Natural killer cell (primary cell): ENCODE data around the gene RGS9BP. TPM values are rescaled to one million over a fixed set of nuclear protein-coding genes. Genes with fewer than 3 reads are reported as not detected.

ENCODE experiments used
- ATAC-seq, 3 donors: fragments of 150-1000 bp in 2 of 3; fragments of 200-7000 bp in 1 of 3; cut with Tn5 transposase; 1 replicate in 1 of 3; 2 replicates in 2 of 3; pipeline ENCODE4 v1.10.0; 2021; ENCODE audit warnings: mild to moderate bottlenecking in 2 of 3, moderate library complexity in 2 of 3
- DNase-seq, 2 donors: peaks; one replicate each; pipeline versions ENCODE4 v3.0.0 to v3.0.0-alpha.2; 2013 to 2021; ENCODE audit warnings: mixed read lengths in 1 of 2
- H3K27ac ChIP-seq: one replicate; pipeline ENCODE4 v1.5.1; 2013; ENCODE audit warnings: mild to moderate bottlenecking, low read length
- H3K27me3 ChIP-seq: one replicate; pipeline ENCODE4 v1.6.1; 2013; ENCODE audit warnings: low read length; ENCODE audit not compliant: control insufficient read depth, insufficient read depth
- H3K36me3 ChIP-seq: one replicate; pipeline ENCODE4 v1.6.1; 2013; ENCODE audit warnings: low read length; ENCODE audit not compliant: control insufficient read depth, insufficient read depth
- H3K4me1 ChIP-seq: one replicate; pipeline ENCODE4 v1.6.1; 2013; ENCODE audit warnings: low read length; ENCODE audit not compliant: control insufficient read depth, insufficient read depth
- H3K4me3 ChIP-seq: one replicate; pipeline ENCODE4 v1.5.1; 2013; ENCODE audit warnings: low read length
- H3K9me3 ChIP-seq: one replicate; pipeline ENCODE4 v1.6.1; 2013; ENCODE audit warnings: low read length; ENCODE audit not compliant: control insufficient read depth, insufficient read depth
- H3K27ac Mint-ChIP-seq, 2 donors: one replicate each; pipeline ENCODE4 v1.8.0; 2022; ENCODE audit warnings: mild to moderate bottlenecking in 2 of 2, mixed read lengths in 2 of 2, moderate library complexity in 1 of 2
- H3K27me3 Mint-ChIP-seq, 2 donors: one replicate each; pipeline ENCODE4 v1.8.0; 2022; ENCODE audit warnings: low read depth in 2 of 2, mixed read lengths in 2 of 2
- H3K36me3 Mint-ChIP-seq: one replicate; pipeline ENCODE4 v1.8.0; 2022; ENCODE audit warnings: mixed read lengths
- H3K4me1 Mint-ChIP-seq, 2 donors: one replicate each; pipeline ENCODE4 v1.8.0; 2022; ENCODE audit warnings: mixed read lengths in 2 of 2
- H3K4me3 Mint-ChIP-seq: one replicate; pipeline ENCODE4 v1.8.0; 2022; ENCODE audit warnings: mild to moderate bottlenecking, moderate library complexity, mixed read lengths
- H3K9me3 Mint-ChIP-seq, 2 donors: one replicate each; pipeline ENCODE4 v1.8.0; 2022; ENCODE audit warnings: mixed read lengths in 2 of 2
- WGBS: methylation state at CpG from one replicate; pipeline ENCODE4 v1.1.7; 2013; ENCODE audit warnings: missing lambda C conversion rate; ENCODE audit not compliant: insufficient coverage; 5-methylcytosine and 5-hydroxymethylcytosine counted together
- intact Hi-C: fragments of 100-400 bp; cut with micrococcal nuclease; formaldehyde crosslinking; loops from one replicate; pipeline ENCODE4 v1.14.2; 2022
- total RNA-seq, 4 donors: library from RNA; stranded (reverse); fragments of 120-200 nt in 1 of 4; gene quantifications; one replicate each; pipeline versions ENCODE4 v1.2.3 to v1.2.4, GENCODE V29; 2013 to 2022
- TF ChIP-seq, protein P1 (sequence below): fragments of 200-600 bp; IDR thresholded peaks from one replicate; pipeline ENCODE4 v1.8.0; 2022; ENCODE audit warnings: antibody characterized with exemption

RGS9BP gene
- under 1 TPM; 0.12 to 0.41 (median 0.40) TPM for total RNA-seq
- 0.90 TPM for total RNA-seq (2013)

DNA sequence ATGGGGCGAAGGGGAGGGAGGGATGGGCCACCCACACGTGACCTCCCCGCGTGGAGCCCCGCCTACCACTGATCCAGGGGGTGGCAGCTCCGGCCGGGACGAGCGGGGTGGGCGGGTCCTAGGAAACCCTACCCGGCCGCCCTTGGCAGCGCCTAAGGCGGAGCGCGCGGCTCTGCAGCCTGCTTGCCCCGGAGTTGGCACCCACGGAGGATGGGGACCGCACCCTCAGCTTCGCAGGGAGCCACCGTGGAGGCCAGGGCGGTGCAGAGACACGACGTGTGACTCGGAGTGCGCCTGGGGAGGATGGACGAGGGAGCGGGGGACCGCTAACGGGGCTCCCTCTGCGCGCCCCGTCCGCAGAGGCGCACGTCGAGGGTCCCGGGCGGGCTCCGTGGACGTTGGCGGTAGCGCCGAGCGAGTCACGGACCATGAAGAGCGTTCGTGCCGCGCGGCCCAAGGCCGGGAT is at the start of gene RGS9BP:
Gene RGS9BP, plus strand, starts transcription at position 129 of the 466 bp plus-strand sequence. CDS start 416 bp downstream, outside the sequence.
- DNase-seq (peak; percentile 46 to 78), ATAC-seq (peak; percentile 19 to 48 (median 47))
- Histone ChIP-seq H3K4me3 (peak within 1 kb of the TSS; percentile 54), H3K9me3 (no peaks in the 10 kb centered on the region), H3K27ac (peak within 1 kb of the TSS; percentile 63), H3K36me3 (no peaks in the 10 kb centered on the region), H3K4me1 (peaks cover 51% of the 10 kb centered on the region), H3K27me3 (peaks cover 7% of the 10 kb centered on the region)
- Mint-ChIP-seq H3K36me3 (no peaks in the 10 kb centered on the region), H3K9me3 (no peaks in the 10 kb centered on the region), H3K4me3 (peak within 1 kb of the TSS; percentile 99), H3K4me1 (peaks cover 33 to 49% of the 10 kb centered on the region in 2 donors), H3K27me3 (peaks cover 8 to 11% of the 10 kb centered on the region in 2 donors), H3K27ac (peak within 1 kb of the TSS; percentile 68 to 84)
- TF ChIP-seq, protein P1, sequence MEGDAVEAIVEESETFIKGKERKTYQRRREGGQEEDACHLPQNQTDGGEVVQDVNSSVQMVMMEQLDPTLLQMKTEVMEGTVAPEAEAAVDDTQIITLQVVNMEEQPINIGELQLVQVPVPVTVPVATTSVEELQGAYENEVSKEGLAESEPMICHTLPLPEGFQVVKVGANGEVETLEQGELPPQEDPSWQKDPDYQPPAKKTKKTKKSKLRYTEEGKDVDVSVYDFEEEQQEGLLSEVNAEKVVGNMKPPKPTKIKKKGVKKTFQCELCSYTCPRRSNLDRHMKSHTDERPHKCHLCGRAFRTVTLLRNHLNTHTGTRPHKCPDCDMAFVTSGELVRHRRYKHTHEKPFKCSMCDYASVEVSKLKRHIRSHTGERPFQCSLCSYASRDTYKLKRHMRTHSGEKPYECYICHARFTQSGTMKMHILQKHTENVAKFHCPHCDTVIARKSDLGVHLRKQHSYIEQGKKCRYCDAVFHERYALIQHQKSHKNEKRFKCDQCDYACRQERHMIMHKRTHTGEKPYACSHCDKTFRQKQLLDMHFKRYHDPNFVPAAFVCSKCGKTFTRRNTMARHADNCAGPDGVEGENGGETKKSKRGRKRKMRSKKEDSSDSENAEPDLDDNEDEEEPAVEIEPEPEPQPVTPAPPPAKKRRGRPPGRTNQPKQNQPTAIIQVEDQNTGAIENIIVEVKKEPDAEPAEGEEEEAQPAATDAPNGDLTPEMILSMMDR, result no peak
- 2% methylated on average over 53 of the region's 53 CpGs for WGBS
- intact Hi-C loops, result loop anchor here (1.0 to 2.0 kb wide), 2 partner anchors 17 to 297 kb away; partner anchors contain the start of gene FAAP24

DNA sequence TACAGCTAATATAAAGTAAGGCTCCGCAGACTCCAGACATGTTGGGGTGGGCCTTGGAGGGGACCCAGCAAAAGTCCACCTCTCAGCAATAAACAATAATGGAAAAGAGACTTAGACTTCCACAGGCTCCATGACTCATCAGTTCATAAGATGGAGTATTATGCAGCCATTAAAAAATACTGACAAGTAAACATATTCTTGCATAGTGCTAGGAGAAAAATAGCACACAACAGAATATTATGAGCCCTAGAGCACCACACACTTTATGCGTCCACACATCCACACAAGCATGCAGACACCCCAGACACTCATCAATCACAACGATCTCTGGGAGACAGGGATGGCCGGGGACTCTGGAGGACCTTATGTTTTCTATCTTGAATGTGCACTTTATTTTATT is 48.7 kb upstream of the RGS9BP start:
- no peak for ATAC-seq
- Mint-ChIP-seq H3K4me1 (no peaks in the 10 kb centered on the region), H3K4me3 (no peak overlapping the region), H3K36me3 (peaks cover 6% of the 10 kb centered on the region), H3K27ac (no peak overlapping the region), H3K9me3 (no peaks in the 10 kb centered on the region), H3K27me3 (no peaks in the 10 kb centered on the region)
- TF ChIP-seq, protein P1, result no peak
- Histone ChIP-seq H3K27me3 (no peaks in the 10 kb centered on the region), H3K9me3 (no peaks in the 10 kb centered on the region), H3K4me3 (no peak overlapping the region), H3K36me3 (peaks cover 55% of the 10 kb centered on the region), H3K4me1 (no peaks in the 10 kb centered on the region), H3K27ac (no peak overlapping the region)
- no peak for DNase-seq
- 100% methylated on average over 2 of the region's 4 CpGs for WGBS
- intact Hi-C loops, result no loop called here

GRCh38 chr19:32627714-32628270 is 47.9 kb upstream of the RGS9BP start:
- TF ChIP-seq, protein P1, result no peak
- WGBS, result 97% methylated on average over 15 of the region's 15 CpGs

DNA sequence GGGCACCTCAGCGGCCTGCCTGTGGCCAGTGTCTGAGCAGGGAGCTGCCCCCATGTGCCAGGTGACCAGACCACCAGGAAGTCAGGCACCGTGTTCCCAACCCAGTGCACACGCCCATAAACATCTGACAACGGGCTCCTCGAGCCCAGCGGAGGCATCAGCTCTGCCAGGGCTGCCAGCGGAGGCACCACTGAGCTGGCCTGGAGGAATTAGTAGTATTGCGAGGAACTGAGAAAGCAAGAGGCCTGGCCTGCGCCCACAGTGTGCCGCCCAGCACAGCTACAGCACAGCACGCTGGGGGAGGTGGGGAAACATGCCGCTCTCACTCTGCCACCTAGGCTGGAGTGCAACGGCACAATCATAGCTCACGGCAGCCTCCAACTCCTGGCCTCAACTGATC is 45.3 kb upstream of the RGS9BP start:
- 90% methylated on average over 14 of the region's 14 CpGs for WGBS

More at GRCh38 chr19:32627714-32628270, 47.9 kb upstream of the RGS9BP start:
- no peak for DNase-seq
- Mint-ChIP-seq H3K36me3 (no peaks in the 10 kb centered on the region), H3K27ac (no peak overlapping the region), H3K27me3 (no peaks in the 10 kb centered on the region), H3K9me3 (no peaks in the 10 kb centered on the region), H3K4me3 (no peak overlapping the region), H3K4me1 (no peaks in the 10 kb centered on the region)
- Histone ChIP-seq H3K27ac (no peak overlapping the region), H3K36me3 (peaks cover 49% of the 10 kb centered on the region), H3K9me3 (no peaks in the 10 kb centered on the region), H3K27me3 (no peaks in the 10 kb centered on the region), H3K4me1 (no peaks in the 10 kb centered on the region), H3K4me3 (no peak overlapping the region)
- ATAC-seq, result no peak
- intact Hi-C loops, result no loop called here

More for the DNA sequence above, 45.3 kb upstream of the RGS9BP start:
- no peak overlapping the region for H3K27ac ChIP-seq
- H3K36me3 ChIP-seq, result peaks cover 42% of the 10 kb centered on the region
- no peak overlapping the region for H3K4me3 ChIP-seq
- Mint-ChIP-seq H3K27me3 (no peaks in the 10 kb centered on the region), H3K36me3 (peaks cover under 1% of the 10 kb centered on the region), H3K27ac (no peak overlapping the region), H3K4me1 (no peaks in the 10 kb centered on the region), H3K9me3 (no peaks in the 10 kb centered on the region), H3K4me3 (no peak overlapping the region)
- TF ChIP-seq, protein P1, result no peak
- DNase-seq (no peak), ATAC-seq (no peak)
- H3K9me3 ChIP-seq, result no peaks in the 10 kb centered on the region
- no peaks in the 10 kb centered on the region for H3K27me3 ChIP-seq
- intact Hi-C loops, result no loop called here
- no peaks in the 10 kb centered on the region for H3K4me1 ChIP-seq
